Esophagus muscularis mucosa (tissue), 4 donors: ENCODE measurements around the gene KCNB1. TPM values are rescaled to one million over a fixed set of nuclear protein-coding genes. Genes with fewer than 3 reads are reported as not detected.
"Not testable (repeated sequence)": the region's sequence is repeated elsewhere in the genome, so short reads cannot be mapped to it uniquely, and the experiment has no call there.

Experiments
- DNase-seq: peaks from one replicate; pipeline ENCODE4 v3.0.0-alpha.2; 2017; ENCODE audit errors: extremely low spot score
- H3K27ac ChIP-seq, 4 donors: fragments of 200-600 bp; sonication (generic); replicated peaks in 1 of 4; 1 replicate in 3 of 4; 2 replicates in 1 of 4; pipeline ENCODE4 v1.5.1; 2016 to 2019; ENCODE audit warnings: mild to moderate bottlenecking in 1 of 4
- H3K27me3 ChIP-seq, 4 donors: fragments of 200-600 bp; sonication (generic); one replicate each; pipeline versions ENCODE4 v1.5.1 to v1.6.0; 2016 to 2019
- H3K36me3 ChIP-seq, 4 donors: fragments of 200-600 bp; sonication (generic); one replicate each; pipeline ENCODE4 v1.5.1; 2016 to 2019
- H3K4me1 ChIP-seq, 4 donors: fragments of 200-600 bp; sonication (generic); one replicate each; pipeline ENCODE4 v1.5.1; 2016 to 2019
- H3K4me3 ChIP-seq, 4 donors: fragments of 200-600 bp; sonication (generic); 1 replicate in 2 of 4; 2 replicates in 2 of 4; pipeline ENCODE4 v1.5.1; 2016 to 2019; ENCODE audit warnings: mild to moderate bottlenecking in 4 of 4, moderate library complexity in 1 of 4
- H3K9me3 ChIP-seq, 4 donors: fragments of 200-600 bp; sonication (generic); 1 replicate in 3 of 4; 2 replicates in 1 of 4; pipeline ENCODE4 v1.5.1; 2016 to 2019
- EP300 ChIP-seq: sonication (generic); formaldehyde crosslinking; IDR thresholded peaks from one replicate; pipeline ENCODE4 v1.6.1; 2017; ENCODE audit warnings: antibody characterized with exemption
- POLR2A ChIP-seq: fragments of 450-650 bp; IDR thresholded peaks from one replicate; pipeline ENCODE4 v1.6.1; 2017; ENCODE audit warnings: antibody characterized with exemption, moderate library complexity, mild to moderate bottlenecking, low read depth
- POLR2AphosphoS5 ChIP-seq, 2 donors: sonication (generic); formaldehyde crosslinking; IDR thresholded peaks; one replicate each; pipeline ENCODE4 v1.6.1; 2017; ENCODE audit warnings: antibody characterized with exemption in 2 of 2
- WGBS: methylation state at CpG from one replicate; pipeline ENCODE4 v1.1.5; 2018; 5-methylcytosine and 5-hydroxymethylcytosine counted together
- intact Hi-C: fragments of 100-400 bp; cut with DNase I; formaldehyde crosslinking; loops from one replicate; pipeline ENCODE4 v1.15.1; 2023
- total RNA-seq, 4 donors: library from RNA; depleted of rRNA; stranded (reverse); fragments of >200 nt; gene quantifications; one replicate each; pipeline versions ENCODE4 v1.1.0 to v1.2.1, GENCODE V29; 2016
- TF ChIP-seq, protein P1 (sequence below), 3 experiments: fragments of 200-600 bp in 2 of 3; fragments of 450-650 bp in 1 of 3; sonication (generic) in 2 of 3; IDR thresholded peaks; one replicate each; pipeline ENCODE4 v1.5.1; 2017 to 2019; ENCODE audit warnings: antibody characterized with exemption in 3 of 3, mild to moderate bottlenecking in 2 of 3, moderate library complexity in 1 of 3

The KCNB1 gene
- total RNA-seq, 4 donors from 2014 or later: 32.3 to 55.5 (median 51.9) TPM

DNA sequence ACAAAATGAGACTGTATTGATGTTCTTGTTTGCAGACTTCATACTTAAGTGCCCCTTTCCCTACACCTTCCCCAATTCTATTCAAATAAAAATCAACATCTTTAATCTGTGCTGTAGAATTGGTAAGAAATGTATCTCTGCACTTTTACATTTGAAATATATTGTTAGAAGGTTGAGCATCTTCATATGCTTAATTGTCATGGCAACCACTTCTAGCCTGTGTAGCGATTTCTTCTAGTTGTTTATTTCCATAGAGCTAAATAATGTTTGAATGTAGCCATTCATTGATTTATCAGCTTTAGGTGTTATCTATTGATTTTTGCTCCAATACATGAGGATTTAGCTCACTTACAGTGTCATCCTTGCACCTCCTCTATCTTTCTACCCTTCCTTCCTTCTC lies 166.9 kb downstream of the KCNB1 start:
- Histone ChIP-seq H3K27ac (no peak overlapping the region), H3K27me3 (peaks cover 0 to 39% (median 31%) of the 10 kb centered on the region in 4 donors), H3K4me3 (no peak overlapping the region), H3K4me1 (peaks cover 14 to 20% (median 19%) of the 10 kb centered on the region in 4 donors), H3K9me3 (peaks cover 0 to 3% (median under 1%) of the 10 kb centered on the region in 4 donors), H3K36me3 (no peaks in the 10 kb centered on the region)
- DNase-seq: no peak
- 67% methylated on average over 1 of the region's 1 CpG for WGBS
- TF ChIP-seq EP300 (no peak), POLR2A (no peak), POLR2AphosphoS5 (IDR thresholded peaks at IDR 0.05) (no peak)
- TF ChIP-seq, protein P1, sequence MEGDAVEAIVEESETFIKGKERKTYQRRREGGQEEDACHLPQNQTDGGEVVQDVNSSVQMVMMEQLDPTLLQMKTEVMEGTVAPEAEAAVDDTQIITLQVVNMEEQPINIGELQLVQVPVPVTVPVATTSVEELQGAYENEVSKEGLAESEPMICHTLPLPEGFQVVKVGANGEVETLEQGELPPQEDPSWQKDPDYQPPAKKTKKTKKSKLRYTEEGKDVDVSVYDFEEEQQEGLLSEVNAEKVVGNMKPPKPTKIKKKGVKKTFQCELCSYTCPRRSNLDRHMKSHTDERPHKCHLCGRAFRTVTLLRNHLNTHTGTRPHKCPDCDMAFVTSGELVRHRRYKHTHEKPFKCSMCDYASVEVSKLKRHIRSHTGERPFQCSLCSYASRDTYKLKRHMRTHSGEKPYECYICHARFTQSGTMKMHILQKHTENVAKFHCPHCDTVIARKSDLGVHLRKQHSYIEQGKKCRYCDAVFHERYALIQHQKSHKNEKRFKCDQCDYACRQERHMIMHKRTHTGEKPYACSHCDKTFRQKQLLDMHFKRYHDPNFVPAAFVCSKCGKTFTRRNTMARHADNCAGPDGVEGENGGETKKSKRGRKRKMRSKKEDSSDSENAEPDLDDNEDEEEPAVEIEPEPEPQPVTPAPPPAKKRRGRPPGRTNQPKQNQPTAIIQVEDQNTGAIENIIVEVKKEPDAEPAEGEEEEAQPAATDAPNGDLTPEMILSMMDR (IDR thresholded peaks at IDR 0.05): no peak
- intact Hi-C loops: no loop called here

DNA sequence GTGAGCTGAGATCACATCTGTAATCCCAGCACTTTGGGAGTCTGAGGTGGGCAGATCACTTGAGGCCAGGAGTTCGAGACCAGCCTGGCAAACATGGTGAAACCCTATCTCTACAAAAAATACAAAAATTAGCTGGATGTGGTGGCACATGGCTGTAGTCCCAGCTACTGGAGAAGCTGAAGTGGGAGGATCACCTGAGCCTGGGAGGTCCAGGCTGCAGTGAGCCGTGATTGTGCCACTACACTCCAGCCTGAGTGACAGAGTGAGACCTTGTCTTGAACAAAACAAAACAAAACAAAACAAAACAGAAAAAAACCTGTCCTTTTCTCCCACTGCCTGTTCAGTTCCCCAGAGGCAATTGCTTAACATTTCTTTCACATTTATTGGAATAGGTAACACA lies 168.4 kb downstream of the KCNB1 start:
- peaks cover 11 to 14% (median 12%) of the 10 kb centered on the region in 4 donors for H3K4me1 ChIP-seq
- WGBS: 78% methylated on average over 2 of the region's 2 CpGs
- peaks cover 0 to 23% (median 22%) of the 10 kb centered on the region in 4 donors for H3K27me3 ChIP-seq
- H3K9me3 ChIP-seq, intact Hi-C loops, H3K36me3 ChIP-seq, H3K4me3 ChIP-seq, H3K27ac ChIP-seq, DNase-seq: not testable (repeated sequence)

Other genes starting within 250 kb of the KCNB1 start
- 10 to 100 TPM; 35.7 to 46.7 (median 41.3) TPM for gene ZNFX1, start 204.6 kb downstream of the KCNB1 start, total RNA-seq
- gene PTGIS, start 85.5 kb upstream of the KCNB1 start, total RNA-seq: 100 to 1,000 TPM; 107 to 217 (median 130) TPM
- gene B4GALT5, start 231.2 kb upstream of the KCNB1 start, total RNA-seq: 10 to 100 TPM; 23.3 to 51.2 (median 37.1) TPM